GM18505 (cell line): ENCODE data around the gene DAB2IP.

ENCODE experiments used
- ATAC-seq: cut with Tn5 transposase; IDR thresholded peaks from one replicate; pipeline ENCODE4 v1.9.1; 2021; ENCODE audit not compliant: unreplicated experiment
- POLR2A ChIP-seq: IDR thresholded peaks from 4 replicates; pipeline ENCODE4 v1.6.1; 2011; ENCODE audit warnings: borderline replicate concordance; ENCODE audit not compliant: insufficient read depth, insufficient read length; ENCODE audit errors: extremely low read depth

The DAB2IP gene

GRCh38 chr9:121755581-121755980 is 104.1 kb downstream of the DAB2IP start:
- no peak for ATAC-seq
- TF ChIP-seq POLR2A: no peak

GRCh38 chr9:121756474-121757280 is 105.2 kb downstream of the DAB2IP start:
- ATAC-seq: no peak
- no peak for TF ChIP-seq POLR2A

DNA sequence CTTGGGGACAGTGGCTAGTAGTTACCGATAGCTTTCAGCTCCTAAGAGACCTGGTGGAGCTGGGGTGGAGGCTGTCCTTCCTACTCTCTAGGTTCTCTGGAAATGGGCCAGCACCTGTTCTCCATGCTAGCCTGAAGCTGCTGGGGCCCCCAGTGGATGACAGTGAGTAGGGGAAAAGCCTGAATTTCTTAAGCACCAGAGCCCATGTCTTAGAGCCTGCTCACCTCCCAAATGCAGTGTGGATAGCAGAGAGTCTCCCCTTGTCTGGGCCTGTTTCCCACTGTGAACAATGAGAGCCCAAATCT is 105.8 kb downstream of the DAB2IP start:
- no peak for TF ChIP-seq POLR2A
- ATAC-seq: no peak

GRCh38 chr9:121758693-121759092 is 107.3 kb downstream of the DAB2IP start:
- TF ChIP-seq POLR2A: no peak
- no peak for ATAC-seq

DNA sequence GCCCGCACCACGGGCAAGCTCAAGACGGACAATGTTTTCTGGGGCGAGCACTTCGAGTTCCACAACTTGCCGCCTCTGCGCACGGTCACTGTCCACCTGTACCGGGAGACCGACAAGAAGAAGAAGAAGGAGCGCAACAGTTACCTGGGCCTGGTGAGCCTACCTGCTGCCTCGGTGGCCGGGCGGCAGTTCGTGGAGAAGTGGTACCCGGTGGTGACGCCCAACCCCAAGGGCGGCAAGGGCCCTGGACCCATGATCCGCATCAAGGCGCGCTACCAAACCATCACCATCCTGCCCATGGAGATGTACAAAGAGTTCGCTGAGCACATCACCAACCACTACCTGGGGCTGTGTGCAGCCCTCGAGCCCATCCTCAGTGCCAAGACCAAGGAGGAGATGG is 108.6 kb downstream of the DAB2IP start:
- no peak for TF ChIP-seq POLR2A
- ATAC-seq: no peak

- TF ChIP-seq POLR2A: no peak
- no peak for ATAC-seq
These were observed 109.1 kb downstream of the DAB2IP start for GRCh38 chr9:121760571-121760970.

DNA sequence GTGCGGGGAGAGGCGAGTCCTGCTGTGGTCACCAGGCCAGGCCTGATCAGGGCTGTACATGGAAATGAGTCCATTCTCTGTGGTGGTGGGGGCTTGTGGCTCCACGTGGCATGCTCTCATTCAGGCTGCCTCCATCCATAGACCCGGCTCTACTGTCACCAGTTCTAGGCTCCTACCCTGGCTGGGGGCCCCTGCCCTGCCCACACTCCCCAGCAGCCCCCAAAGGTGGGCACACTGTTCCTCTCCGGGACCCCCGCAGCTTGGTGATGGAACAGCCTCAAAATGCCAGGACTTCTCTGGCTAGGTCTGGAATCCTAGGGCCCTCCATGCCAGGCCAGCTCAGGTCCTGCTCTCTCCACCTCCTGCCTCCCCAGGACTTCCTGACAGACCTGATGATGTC is 111.7 kb downstream of the DAB2IP start:
- TF ChIP-seq POLR2A: no peak
- ATAC-seq: no peak

GRCh38 chr9:121763561-121764370 is 112.3 kb downstream of the DAB2IP start:
- ATAC-seq: no peak

DNA sequence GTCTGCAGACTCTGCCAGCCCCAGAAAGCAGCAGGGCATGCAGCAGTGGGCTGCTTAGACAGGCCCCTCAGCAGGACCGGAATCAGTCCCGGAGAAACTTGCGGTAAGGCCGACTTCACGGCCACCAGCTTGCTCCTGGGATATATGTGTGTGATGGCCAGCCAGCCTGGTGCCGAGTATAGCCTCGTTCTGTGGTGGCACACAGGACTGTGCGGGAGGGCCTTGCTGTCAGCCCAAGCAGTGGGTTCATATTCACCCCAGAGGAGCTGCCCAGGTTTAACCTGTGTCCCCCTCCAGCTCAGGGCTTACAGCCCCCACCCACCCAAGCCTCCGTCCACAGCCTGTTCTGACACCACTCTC is 112.9 kb downstream of the DAB2IP start:
- ATAC-seq: no peak
- no peak for TF ChIP-seq POLR2A

More at GRCh38 chr9:121763561-121764370, 112.3 kb downstream of the DAB2IP start:
- no peak for TF ChIP-seq POLR2A

GRCh38 chr9:121765021-121765950 is 113.9 kb downstream of the DAB2IP start:
- ATAC-seq: no peak
- no peak for TF ChIP-seq POLR2A

DNA sequence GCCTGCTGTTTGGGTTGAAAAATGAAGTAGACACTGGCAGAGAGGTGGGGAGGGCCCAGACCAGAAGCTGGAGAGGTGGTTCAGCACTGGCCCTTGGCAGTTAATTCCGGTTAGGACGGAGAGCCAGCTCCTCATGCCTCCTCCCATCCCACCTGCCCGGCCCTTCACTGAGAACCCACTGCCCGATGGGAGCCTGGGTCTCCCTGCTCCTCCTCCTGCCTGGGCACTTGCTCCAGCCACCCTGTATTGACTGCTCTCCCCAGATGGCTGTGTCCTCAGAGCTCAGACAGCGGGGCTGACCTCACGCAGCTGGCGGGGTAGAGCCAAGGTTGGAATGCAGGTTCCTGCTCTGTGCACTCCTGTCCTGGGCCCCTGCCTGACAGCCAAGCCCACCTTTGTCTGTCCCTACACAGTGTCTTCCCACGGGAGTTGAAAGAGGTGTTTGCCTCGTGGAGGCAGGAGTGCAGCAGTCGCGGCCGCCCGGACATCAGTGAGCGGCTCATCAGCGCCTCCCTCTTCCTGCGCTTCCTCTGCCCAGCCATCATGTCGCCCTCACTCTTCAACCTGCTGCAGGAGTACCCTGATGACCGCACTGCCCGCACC is 114.7 kb downstream of the DAB2IP start:
- no peak for ATAC-seq

GRCh38 chr9:121767171-121767769 is 115.8 kb downstream of the DAB2IP start:
- ATAC-seq: no peak
- TF ChIP-seq POLR2A: no peak

More for the DNA sequence above, 114.7 kb downstream of the DAB2IP start:
- no peak for TF ChIP-seq POLR2A
